K562 (cell line): ENCODE measurements around the gene ZPR1. TPM values are rescaled to one million over a fixed set of nuclear protein-coding genes. Genes with fewer than 3 reads are reported as not detected.

Experiments used
- ELF2 ChIP-seq: fragments of 250-450 bp; sonication (Bioruptor Pico); IDR thresholded peaks from 2 replicates; pipeline ENCODE4 v1.5.0; 2021; ENCODE audit warnings: mild to moderate bottlenecking
- EZH2 ChIP-seq: IDR thresholded peaks from 2 replicates; pipeline ENCODE4 v1.6.1; 2012; ENCODE audit warnings: low read depth, mild to moderate bottlenecking, inconsistent platforms, low read length, borderline replicate concordance
- HDAC1 ChIP-seq, 2 experiments: fragments of 450-650 bp; IDR thresholded peaks; 2 replicates each; pipeline ENCODE4 v1.6.1; 2016 to 2017; ENCODE audit warnings: inconsistent platforms in 1 of 2, mild to moderate bottlenecking in 1 of 2, moderate library complexity in 1 of 2
- KAT7 ChIP-seq: sonication (generic); formaldehyde crosslinking; IDR thresholded peaks from 2 replicates; pipeline ENCODE4 v1.8.0; 2022; ENCODE audit warnings: missing genetic modification reagents, mild to moderate bottlenecking, borderline replicate concordance
- NCOR1 ChIP-seq: fragments of 450-650 bp; IDR thresholded peaks from 2 replicates; pipeline ENCODE4 v1.6.1; 2016; ENCODE audit warnings: mild to moderate bottlenecking, moderate library complexity
- NFE2L1 ChIP-seq: fragments of 450-650 bp; IDR thresholded peaks from 2 replicates; pipeline ENCODE4 v1.6.1; 2016; ENCODE audit warnings: missing genetic modification characterization, low read depth, mild to moderate bottlenecking, missing compliant biosample characterization, moderate library complexity, borderline replicate concordance
- POLR2G ChIP-seq: fragments of 200-400 bp; formaldehyde crosslinking; IDR thresholded peaks from 2 replicates; pipeline ENCODE4 v1.6.1; 2017; ENCODE audit warnings: low read depth, mild to moderate bottlenecking, antibody characterized with exemption, low read length, moderate library complexity
- PYGO2 ChIP-seq: fragments of 450-650 bp; IDR thresholded peaks from 2 replicates; pipeline ENCODE4 v1.6.1; 2016; ENCODE audit warnings: mild to moderate bottlenecking, missing genetic modification characterization, moderate library complexity, missing compliant biosample characterization
- RBM39 ChIP-seq: fragments of 200-400 bp; formaldehyde crosslinking; optimal IDR thresholded peaks from 2 replicates; pipeline ENCODE3; 2018; ENCODE audit warnings: low read depth, low read length
- SMAD1 ChIP-seq: fragments of 150-350 bp; IDR thresholded peaks from 2 replicates; pipeline ENCODE4 v1.6.1; 2014; ENCODE audit warnings: low read length, low read depth; ENCODE audit not compliant: partially characterized antibody
- SUPT5H ChIP-seq: fragments of 450-650 bp; IDR thresholded peaks from 2 replicates; pipeline ENCODE4 v1.6.1; 2016
- XRCC4 ChIP-seq: IDR thresholded peaks from one replicate; pipeline ENCODE4 v1.6.1; 2011; ENCODE audit not compliant: insufficient read depth, insufficient read length; ENCODE audit errors: extremely low read depth
- XRCC5 ChIP-seq: fragments of 200-400 bp; formaldehyde crosslinking; IDR thresholded peaks from 2 replicates; pipeline ENCODE4 v1.6.1; 2017; ENCODE audit warnings: low read depth, mild to moderate bottlenecking, low read length
- ZNF143 ChIP-seq: sonication (generic); formaldehyde crosslinking; IDR thresholded peaks from 2 replicates; pipeline ENCODE4 v1.9.0; 2022; ENCODE audit warnings: mild to moderate bottlenecking, missing genetic modification reagents
- ZNF316 ChIP-seq: fragments of 450-650 bp; IDR thresholded peaks from 2 replicates; pipeline ENCODE4 v1.6.1; 2016
- ZNF431 ChIP-seq: sonication (generic); formaldehyde crosslinking; IDR thresholded peaks from 2 replicates; pipeline ENCODE4 v1.8.0; 2022; ENCODE audit warnings: mild to moderate bottlenecking, missing genetic modification reagents
- polyA plus RNA-seq, 8 experiments: library from polyadenylated mRNA; depleted of rRNA in 4 of 8; stranded (reverse) in 5 of 8; unstranded in 3 of 8; fragments of >200 nt; fragmentation: Nextera tagmentation in 2 of 8; fragmentation: Illumina TruSeq in 1 of 8; extraction: Ambion mirVana in 2 of 8; extraction: Trizol in 1 of 8; gene quantifications; 2 replicates each; pipeline versions ENCODE4 v1.2.1 to v1.2.3, GENCODE V29; 2011 to 2014; ENCODE audit warnings: inconsistent platforms in 1 of 8, missing spikeins in 1 of 8
- total RNA-seq, 7 experiments: library from RNA; depleted of rRNA in 6 of 7; stranded (reverse); fragments of >200 nt in 6 of 7; fragmentation: Illumina TruSeq in 2 of 7; extraction: Trizol in 2 of 7; gene quantifications; 2 replicates each; pipeline versions ENCODE4 v1.2.1 to v1.2.3, GENCODE V29; 2011 to 2021; ENCODE audit warnings: low replicate concordance in 1 of 7
- TF ChIP-seq, protein P1 (sequence below), 2 experiments: fragments of 450-650 bp; conservative IDR thresholded peaks; 2 replicates each; pipeline ENCODE4 v1.6.1; 2017; ENCODE audit warnings: mild to moderate bottlenecking in 2 of 2, moderate library complexity in 2 of 2
- TF ChIP-seq, protein P2 (sequence below): fragments of 450-650 bp; formaldehyde crosslinking; IDR thresholded peaks from 2 replicates; pipeline ENCODE4 v1.4.0; 2020; ENCODE audit warnings: mild to moderate bottlenecking, moderate library complexity
- TF ChIP-seq, protein P3 (sequence below): fragments of 250-450 bp; sonication (Bioruptor Pico); IDR thresholded peaks from 2 replicates; pipeline ENCODE4 v1.8.0; 2021; ENCODE audit warnings: moderate library complexity, mild to moderate bottlenecking, inconsistent platforms
- TF ChIP-seq, protein P4 (sequence below): fragments of 450-650 bp; IDR thresholded peaks from 2 replicates; pipeline ENCODE4 v1.6.1; 2018; ENCODE audit warnings: mild to moderate bottlenecking, low read depth; ENCODE audit not compliant: partially characterized antibody
- TF ChIP-seq, protein P5 (sequence below): fragments of 450-650 bp; formaldehyde crosslinking; IDR thresholded peaks from 2 replicates; pipeline ENCODE4 v1.4.0; 2022; ENCODE audit warnings: missing genetic modification characterization
- TF ChIP-seq, protein P6 (sequence below): fragments of 250-450 bp; sonication (Bioruptor Pico); IDR thresholded peaks from 2 replicates; pipeline ENCODE4 v1.5.0; 2022; ENCODE audit warnings: mild to moderate bottlenecking

ZPR1 gene
- total and polyA plus RNA-seq, 9 of the 15 experiments (the other 6 are each of a cell fraction or from before 2014, with no cell fraction given), result 13.0 to 120 (median 83.8) TPM

DNA sequence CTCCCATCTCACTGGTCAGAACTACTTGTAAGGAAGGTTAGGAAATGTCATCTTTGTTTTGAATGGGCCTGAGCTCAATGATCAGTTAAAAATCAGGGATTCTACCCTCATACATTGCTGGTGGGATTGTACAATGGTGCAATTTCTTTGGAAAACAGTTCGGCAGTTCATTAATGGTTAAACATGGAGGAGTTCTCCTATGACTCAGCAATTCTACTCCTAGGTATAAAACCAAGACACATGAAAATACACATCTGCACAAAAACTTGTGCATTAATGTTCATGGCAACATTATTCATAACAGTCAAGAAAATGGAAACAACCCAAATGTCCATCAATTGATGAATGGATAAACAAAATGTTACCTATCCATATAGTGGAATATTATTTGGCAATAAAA is 8.7 kb upstream of the ZPR1 start (continued):
- TF ChIP-seq RBM39, result no peak
- peak; percentile 97 for TF ChIP-seq ZNF316
- no peak for TF ChIP-seq PYGO2
- TF ChIP-seq EZH2, result no peak
- TF ChIP-seq ZNF143 (CRISPR knock-in tag), result no peak
- TF ChIP-seq, protein P1, sequence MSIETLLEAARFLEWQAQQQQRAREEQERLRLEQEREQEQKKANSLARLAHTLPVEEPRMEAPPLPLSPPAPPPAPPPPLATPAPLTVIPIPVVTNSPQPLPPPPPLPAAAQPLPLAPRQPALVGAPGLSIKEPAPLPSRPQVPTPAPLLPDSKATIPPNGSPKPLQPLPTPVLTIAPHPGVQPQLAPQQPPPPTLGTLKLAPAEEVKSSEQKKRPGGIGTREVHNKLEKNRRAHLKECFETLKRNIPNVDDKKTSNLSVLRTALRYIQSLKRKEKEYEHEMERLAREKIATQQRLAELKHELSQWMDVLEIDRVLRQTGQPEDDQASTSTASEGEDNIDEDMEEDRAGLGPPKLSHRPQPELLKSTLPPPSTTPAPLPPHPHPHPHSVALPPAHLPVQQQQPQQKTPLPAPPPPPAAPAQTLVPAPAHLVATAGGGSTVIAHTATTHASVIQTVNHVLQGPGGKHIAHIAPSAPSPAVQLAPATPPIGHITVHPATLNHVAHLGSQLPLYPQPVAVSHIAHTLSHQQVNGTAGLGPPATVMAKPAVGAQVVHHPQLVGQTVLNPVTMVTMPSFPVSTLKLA (conservative IDR thresholded peaks at IDR 0.05), result no peak
- TF ChIP-seq, protein P2, sequence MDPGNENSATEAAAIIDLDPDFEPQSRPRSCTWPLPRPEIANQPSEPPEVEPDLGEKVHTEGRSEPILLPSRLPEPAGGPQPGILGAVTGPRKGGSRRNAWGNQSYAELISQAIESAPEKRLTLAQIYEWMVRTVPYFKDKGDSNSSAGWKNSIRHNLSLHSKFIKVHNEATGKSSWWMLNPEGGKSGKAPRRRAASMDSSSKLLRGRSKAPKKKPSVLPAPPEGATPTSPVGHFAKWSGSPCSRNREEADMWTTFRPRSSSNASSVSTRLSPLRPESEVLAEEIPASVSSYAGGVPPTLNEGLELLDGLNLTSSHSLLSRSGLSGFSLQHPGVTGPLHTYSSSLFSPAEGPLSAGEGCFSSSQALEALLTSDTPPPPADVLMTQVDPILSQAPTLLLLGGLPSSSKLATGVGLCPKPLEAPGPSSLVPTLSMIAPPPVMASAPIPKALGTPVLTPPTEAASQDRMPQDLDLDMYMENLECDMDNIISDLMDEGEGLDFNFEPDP (CRISPR knock-in tag), result no peak
- TF ChIP-seq HDAC1 (IDR thresholded peaks at IDR 0.05), result no peak
- TF ChIP-seq SMAD1, result no peak
- TF ChIP-seq, protein P3, sequence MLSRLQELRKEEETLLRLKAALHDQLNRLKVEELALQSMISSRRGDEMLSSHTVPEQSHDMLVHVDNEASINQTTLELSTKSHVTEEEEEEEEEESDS (CRISPR knock-in tag), result no peak
- TF ChIP-seq, protein P4, sequence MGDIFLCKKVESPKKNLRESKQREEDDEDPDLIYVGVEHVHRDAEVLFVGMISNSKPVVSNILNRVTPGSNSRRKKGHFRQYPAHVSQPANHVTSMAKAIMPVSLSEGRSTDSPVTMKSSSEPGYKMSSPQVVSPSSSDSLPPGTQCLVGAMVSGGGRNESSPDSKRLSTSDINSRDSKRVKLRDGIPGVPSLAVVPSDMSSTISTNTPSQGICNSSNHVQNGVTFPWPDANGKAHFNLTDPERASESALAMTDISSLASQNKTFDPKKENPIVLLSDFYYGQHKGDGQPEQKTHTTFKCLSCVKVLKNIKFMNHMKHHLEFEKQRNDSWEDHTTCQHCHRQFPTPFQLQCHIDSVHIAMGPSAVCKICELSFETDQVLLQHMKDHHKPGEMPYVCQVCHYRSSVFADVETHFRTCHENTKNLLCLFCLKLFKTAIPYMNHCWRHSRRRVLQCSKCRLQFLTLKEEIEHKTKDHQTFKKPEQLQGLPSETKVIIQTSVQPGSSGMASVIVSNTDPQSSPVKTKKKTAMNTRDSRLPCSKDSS, result no peak
- no peak for TF ChIP-seq SUPT5H
- TF ChIP-seq NCOR1, result no peak
- TF ChIP-seq KAT7 (CRISPR knock-in tag), result no peak
- peak; percentile 93 for TF ChIP-seq NFE2L1 (tag)
- TF ChIP-seq, protein P5, sequence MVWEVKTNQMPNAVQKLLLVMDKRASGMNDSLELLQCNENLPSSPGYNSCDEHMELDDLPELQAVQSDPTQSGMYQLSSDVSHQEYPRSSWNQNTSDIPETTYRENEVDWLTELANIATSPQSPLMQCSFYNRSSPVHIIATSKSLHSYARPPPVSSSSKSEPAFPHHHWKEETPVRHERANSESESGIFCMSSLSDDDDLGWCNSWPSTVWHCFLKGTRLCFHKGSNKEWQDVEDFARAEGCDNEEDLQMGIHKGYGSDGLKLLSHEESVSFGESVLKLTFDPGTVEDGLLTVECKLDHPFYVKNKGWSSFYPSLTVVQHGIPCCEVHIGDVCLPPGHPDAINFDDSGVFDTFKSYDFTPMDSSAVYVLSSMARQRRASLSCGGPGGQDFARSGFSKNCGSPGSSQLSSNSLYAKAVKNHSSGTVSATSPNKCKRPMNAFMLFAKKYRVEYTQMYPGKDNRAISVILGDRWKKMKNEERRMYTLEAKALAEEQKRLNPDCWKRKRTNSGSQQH (CRISPR knock-in tag), result no peak
- no peak for TF ChIP-seq POLR2G
- TF ChIP-seq XRCC5, result no peak
- no peak for TF ChIP-seq ZNF431 (CRISPR knock-in tag)
- no peak for TF ChIP-seq XRCC4
- TF ChIP-seq ELF2 (CRISPR knock-in tag), result no peak
- TF ChIP-seq, protein P6, sequence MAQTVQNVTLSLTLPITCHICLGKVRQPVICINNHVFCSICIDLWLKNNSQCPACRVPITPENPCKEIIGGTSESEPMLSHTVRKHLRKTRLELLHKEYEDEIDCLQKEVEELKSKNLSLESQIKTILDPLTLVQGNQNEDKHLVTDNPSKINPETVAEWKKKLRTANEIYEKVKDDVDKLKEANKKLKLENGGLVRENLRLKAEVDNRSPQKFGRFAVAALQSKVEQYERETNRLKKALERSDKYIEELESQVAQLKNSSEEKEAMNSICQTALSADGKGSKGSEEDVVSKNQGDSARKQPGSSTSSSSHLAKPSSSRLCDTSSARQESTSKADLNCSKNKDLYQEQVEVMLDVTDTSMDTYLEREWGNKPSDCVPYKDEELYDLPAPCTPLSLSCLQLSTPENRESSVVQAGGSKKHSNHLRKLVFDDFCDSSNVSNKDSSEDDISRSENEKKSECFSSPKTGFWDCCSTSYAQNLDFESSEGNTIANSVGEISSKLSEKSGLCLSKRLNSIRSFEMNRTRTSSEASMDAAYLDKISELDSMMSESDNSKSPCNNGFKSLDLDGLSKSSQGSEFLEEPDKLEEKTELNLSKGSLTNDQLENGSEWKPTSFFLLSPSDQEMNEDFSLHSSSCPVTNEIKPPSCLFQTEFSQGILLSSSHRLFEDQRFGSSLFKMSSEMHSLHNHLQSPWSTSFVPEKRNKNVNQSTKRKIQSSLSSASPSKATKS (CRISPR knock-in tag), result no peak
